Caco-2 (cell line): ENCODE measurements around the gene IRAK3. TPM values are rescaled to one million over a fixed set of nuclear protein-coding genes. Genes with fewer than 3 reads are reported as not detected.

Experiments used
- Bru-seq: library from RNA; stranded (reverse); fragments of 400-500 nt; gene quantifications from one replicate; lab custom pipeline; 2021; lab: Mats Ljungman, UMichigan
- BruChase-seq, 2 experiments: library from RNA; stranded (reverse); fragments of 400-500 nt; gene quantifications; one replicate each; lab custom pipeline; 2021; lab: Mats Ljungman, UMichigan
- BruUV-seq: library from RNA; stranded (reverse); fragments of 400-500 nt; replicated peaks from 2 replicates; lab custom pipeline; 2021; lab: Mats Ljungman, UMichigan
- CTCF ChIA-PET: fragments of 300-600 bp; sonication (Branson Sonifier 250); formaldehyde crosslinking; loops from one replicate; lab custom pipeline; 2022; ENCODE audit warnings: antibody characterized with exemption; lab: Charles Lee
- POLR2A ChIA-PET: fragments of 300-600 bp; sonication (Branson Sonifier 250); formaldehyde crosslinking; loops from one replicate; lab custom pipeline; 2022; ENCODE audit warnings: antibody characterized with exemption; lab: Charles Lee
- DNase-seq, 2 experiments: peaks; one replicate each; pipeline versions ENCODE4 v3.0.0 to v3.0.0-alpha.2; 2020 to 2022
- H3K27me3 ChIP-seq: replicated peaks from 2 replicates; pipeline ENCODE4 v1.6.0; 2011; ENCODE audit warnings: low read length; ENCODE audit not compliant: control insufficient read depth, insufficient read depth
- H3K36me3 ChIP-seq: 2 replicates; pipeline ENCODE4 v1.5.1; 2011; ENCODE audit warnings: low read length; ENCODE audit not compliant: control insufficient read depth, insufficient read depth
- H3K4me1 ChIP-seq: fragments of 250-450 bp; sonication (Bioruptor Pico); 2 replicates; pipeline ENCODE4 v1.5.1; 2020; ENCODE audit warnings: mild to moderate bottlenecking
- H3K4me3 ChIP-seq: 2 replicates; pipeline ENCODE4 v1.5.1; 2011; ENCODE audit warnings: low read depth, mild to moderate bottlenecking, control low read depth, low read length
- H3K9me3 ChIP-seq: fragments of 250-450 bp; sonication (Bioruptor Pico); 2 replicates; pipeline ENCODE4 v1.5.1; 2020; ENCODE audit warnings: mild to moderate bottlenecking, moderate library complexity
- H3K27ac Mint-ChIP-seq: one replicate; pipeline ENCODE4 v1.8.0; 2022; ENCODE audit warnings: mixed read lengths; ENCODE audit not compliant: unreplicated experiment
- H3K27me3 Mint-ChIP-seq: one replicate; pipeline ENCODE4 v1.8.0; 2022; ENCODE audit warnings: mixed read lengths; ENCODE audit not compliant: insufficient read depth, unreplicated experiment
- H3K36me3 Mint-ChIP-seq: one replicate; pipeline ENCODE4 v1.8.0; 2022; ENCODE audit warnings: mild to moderate bottlenecking, mixed read lengths; ENCODE audit not compliant: insufficient read depth, unreplicated experiment
- H3K4me1 Mint-ChIP-seq: one replicate; pipeline ENCODE4 v1.8.0; 2022; ENCODE audit warnings: low read depth, mixed read lengths; ENCODE audit not compliant: unreplicated experiment
- H3K4me3 Mint-ChIP-seq: one replicate; pipeline ENCODE4 v1.8.0; 2022; ENCODE audit warnings: mild to moderate bottlenecking, moderate library complexity, mixed read lengths; ENCODE audit not compliant: unreplicated experiment
- H3K9me3 Mint-ChIP-seq: one replicate; pipeline ENCODE4 v1.8.0; 2022; ENCODE audit warnings: mixed read lengths; ENCODE audit not compliant: unreplicated experiment
- intact Hi-C: fragments of 100-400 bp; cut with micrococcal nuclease; formaldehyde crosslinking; loops from one replicate; pipeline ENCODE4 v1.10.0; 2022; ENCODE audit not compliant: unreplicated experiment
- long read RNA-seq: library from polyadenylated mRNA; stranded (forward); transcript quantifications from one replicate; pipeline ENCODE4 v2.0.0, GENCODE V29; 2022
- total RNA-seq: library from RNA; stranded (reverse); gene quantifications from 2 replicates; pipeline ENCODE4 v1.2.3, GENCODE V29; 2022
- TF ChIP-seq, protein P1 (sequence below), 2 experiments: fragments of 200-600 bp in 1 of 2; IDR thresholded peaks; 1 replicate in 1 of 2; 2 replicates in 1 of 2; pipeline versions ENCODE4 v1.5.1 to v1.8.0; 2011 to 2022; ENCODE audit warnings: antibody characterized with exemption in 1 of 2, control low read depth in 1 of 2, inconsistent platforms in 1 of 2, low read depth in 1 of 2, low read length in 1 of 2, mild to moderate bottlenecking in 1 of 2, moderate library complexity in 1 of 2; ENCODE audit not compliant: insufficient read depth in 1 of 2, severe bottlenecking in 1 of 2, unreplicated experiment in 1 of 2

Gene IRAK3, protein sequence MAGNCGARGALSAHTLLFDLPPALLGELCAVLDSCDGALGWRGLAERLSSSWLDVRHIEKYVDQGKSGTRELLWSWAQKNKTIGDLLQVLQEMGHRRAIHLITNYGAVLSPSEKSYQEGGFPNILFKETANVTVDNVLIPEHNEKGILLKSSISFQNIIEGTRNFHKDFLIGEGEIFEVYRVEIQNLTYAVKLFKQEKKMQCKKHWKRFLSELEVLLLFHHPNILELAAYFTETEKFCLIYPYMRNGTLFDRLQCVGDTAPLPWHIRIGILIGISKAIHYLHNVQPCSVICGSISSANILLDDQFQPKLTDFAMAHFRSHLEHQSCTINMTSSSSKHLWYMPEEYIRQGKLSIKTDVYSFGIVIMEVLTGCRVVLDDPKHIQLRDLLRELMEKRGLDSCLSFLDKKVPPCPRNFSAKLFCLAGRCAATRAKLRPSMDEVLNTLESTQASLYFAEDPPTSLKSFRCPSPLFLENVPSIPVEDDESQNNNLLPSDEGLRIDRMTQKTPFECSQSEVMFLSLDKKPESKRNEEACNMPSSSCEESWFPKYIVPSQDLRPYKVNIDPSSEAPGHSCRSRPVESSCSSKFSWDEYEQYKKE
- total RNA-seq = not detected in 2 replicates
- percentile 5 among the genes with signal in this experiment for Bru-seq, nascent RNA
- percentile 4 among the genes with signal in this experiment for BruChase-seq, experiment 1, labeled RNA remaining after a 2-hour chase
- BruChase-seq, experiment 2, labeled RNA remaining after a 6-hour chase = percentile 3 among the genes with signal in this experiment
- long read RNA-seq = 0 reads

DNA sequence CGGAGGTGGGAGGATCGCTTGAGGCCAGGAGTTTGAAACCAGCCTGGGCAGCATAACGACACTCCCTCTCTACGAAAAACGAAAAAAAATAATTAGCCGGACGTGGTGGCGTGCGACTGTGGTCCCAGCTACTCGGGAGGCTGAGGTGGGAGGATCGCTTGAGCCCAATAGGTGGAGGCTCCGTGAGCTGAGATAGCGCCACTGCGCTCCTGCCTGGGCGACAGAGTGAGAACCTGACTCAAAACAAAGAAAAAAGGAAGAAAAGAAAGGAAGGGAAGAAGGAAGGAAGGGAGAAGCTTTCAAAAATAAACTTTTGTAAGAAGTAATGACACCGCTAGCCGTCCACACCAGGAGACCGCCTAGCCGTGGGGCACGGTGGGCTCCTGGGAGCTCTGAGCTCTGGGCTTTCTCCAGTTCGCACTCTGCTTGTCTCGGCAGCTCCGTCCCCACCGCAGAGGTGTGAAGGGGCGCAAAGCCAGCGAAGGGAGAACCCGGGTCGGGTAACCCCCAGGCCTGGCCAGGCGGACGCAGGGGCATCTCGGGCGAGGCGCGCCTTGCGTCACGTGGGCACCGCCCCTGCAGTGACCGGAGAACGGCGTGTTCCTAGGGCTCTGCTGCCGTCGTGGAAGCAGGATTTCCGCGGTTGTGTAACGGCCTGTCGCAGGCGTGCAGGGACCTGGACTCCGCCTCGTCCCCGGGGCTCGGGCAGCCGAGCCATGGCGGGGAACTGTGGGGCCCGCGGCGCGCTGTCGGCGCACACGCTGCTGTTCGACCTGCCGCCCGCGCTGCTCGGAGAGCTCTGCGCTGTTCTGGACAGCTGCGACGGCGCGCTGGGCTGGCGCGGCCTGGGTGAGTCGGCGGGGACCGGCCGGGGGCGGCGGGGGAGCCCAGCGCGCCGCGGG, at the start of gene IRAK3:
IRAK3 (plus strand) TSS at position 631 of the 902 bp plus-strand sequence; CDS start at position 717, 86 bp downstream.
- H3K9me3 Mint-ChIP-seq = peaks cover 12% of the 10 kb centered on the region
- Histone ChIP-seq H3K4me3 (no peak within 1 kb of the TSS), H3K4me1 (no peaks in the 10 kb centered on the region), H3K27me3 (no peaks in the 10 kb centered on the region), H3K36me3 (no peaks in the 10 kb centered on the region), H3K9me3 (no peaks in the 10 kb centered on the region)
- H3K4me1 Mint-ChIP-seq = no peaks in the 10 kb centered on the region
- intact Hi-C loops = no loop called here
- H3K4me3 Mint-ChIP-seq = no peak within 1 kb of the TSS
- peaks cover 2% of the 10 kb centered on the region for H3K27me3 Mint-ChIP-seq
- no peaks in the 10 kb centered on the region for H3K36me3 Mint-ChIP-seq
- no peak for DNase-seq
- ChIA-PET POLR2A (no interaction called here), CTCF (interaction anchor here (0.6 kb wide), 1 partner anchor 19 kb away, joined by 3 read pairs; the partner anchor contains the start of gene TMBIM4)
- TF ChIP-seq, protein P1, sequence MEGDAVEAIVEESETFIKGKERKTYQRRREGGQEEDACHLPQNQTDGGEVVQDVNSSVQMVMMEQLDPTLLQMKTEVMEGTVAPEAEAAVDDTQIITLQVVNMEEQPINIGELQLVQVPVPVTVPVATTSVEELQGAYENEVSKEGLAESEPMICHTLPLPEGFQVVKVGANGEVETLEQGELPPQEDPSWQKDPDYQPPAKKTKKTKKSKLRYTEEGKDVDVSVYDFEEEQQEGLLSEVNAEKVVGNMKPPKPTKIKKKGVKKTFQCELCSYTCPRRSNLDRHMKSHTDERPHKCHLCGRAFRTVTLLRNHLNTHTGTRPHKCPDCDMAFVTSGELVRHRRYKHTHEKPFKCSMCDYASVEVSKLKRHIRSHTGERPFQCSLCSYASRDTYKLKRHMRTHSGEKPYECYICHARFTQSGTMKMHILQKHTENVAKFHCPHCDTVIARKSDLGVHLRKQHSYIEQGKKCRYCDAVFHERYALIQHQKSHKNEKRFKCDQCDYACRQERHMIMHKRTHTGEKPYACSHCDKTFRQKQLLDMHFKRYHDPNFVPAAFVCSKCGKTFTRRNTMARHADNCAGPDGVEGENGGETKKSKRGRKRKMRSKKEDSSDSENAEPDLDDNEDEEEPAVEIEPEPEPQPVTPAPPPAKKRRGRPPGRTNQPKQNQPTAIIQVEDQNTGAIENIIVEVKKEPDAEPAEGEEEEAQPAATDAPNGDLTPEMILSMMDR (IDR thresholded peaks at IDR 0.05; ENCODE audit: insufficient read depth in 1 of 2, low read depth in 1 of 2, low read length in 1 of 2, severe bottlenecking in 1 of 2, unreplicated experiment in 1 of 2) = no peak
- BruUV-seq = no TSS peak
- no peak within 1 kb of the TSS for H3K27ac Mint-ChIP-seq

DNA sequence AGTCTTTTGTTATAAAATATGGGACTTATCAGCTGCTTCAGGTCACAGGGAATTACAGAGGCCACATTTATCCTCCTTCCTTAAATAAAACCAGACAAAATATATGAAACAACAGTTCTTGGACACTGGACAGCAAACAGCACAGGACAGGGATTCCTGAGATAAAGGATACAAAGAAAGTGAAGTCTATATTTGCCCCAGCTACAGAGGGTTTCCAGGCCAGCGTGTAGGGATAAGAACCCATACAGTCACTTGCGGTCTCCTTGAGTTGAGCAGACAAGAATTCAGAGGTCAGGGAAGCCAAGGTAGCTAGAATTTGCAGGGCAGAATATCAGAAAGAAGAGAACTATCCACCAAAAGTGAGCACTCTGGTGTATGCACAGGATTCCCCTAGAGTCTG, 49.7 kb upstream of the IRAK3 start:
- H3K4me1 Mint-ChIP-seq = no peaks in the 10 kb centered on the region
- H3K9me3 Mint-ChIP-seq = peaks cover 23% of the 10 kb centered on the region
- intact Hi-C loops = no loop called here
- CTCF ChIA-PET = no interaction called here
- H3K27ac Mint-ChIP-seq = no peak overlapping the region
- peaks cover 1% of the 10 kb centered on the region; the same call in 1 of the 2 replicates for H3K36me3 ChIP-seq
- H3K4me3 ChIP-seq = no peak overlapping the region
- no peak overlapping the region for H3K4me3 Mint-ChIP-seq
- H3K9me3 ChIP-seq = peaks cover 22% of the 10 kb centered on the region
- no peaks in the 10 kb centered on the region for H3K27me3 Mint-ChIP-seq
- TF ChIP-seq, protein P1 (IDR thresholded peaks at IDR 0.05; ENCODE audit: insufficient read depth in 1 of 2, low read depth in 1 of 2, low read length in 1 of 2, severe bottlenecking in 1 of 2, unreplicated experiment in 1 of 2) = no peak
- peaks cover 27% of the 10 kb centered on the region for H3K36me3 Mint-ChIP-seq
- H3K27me3 ChIP-seq = no peaks in the 10 kb centered on the region
- POLR2A ChIA-PET = no interaction called here
- DNase-seq = no peak
- no TSS peak for BruUV-seq
- no peaks in the 10 kb centered on the region for H3K4me1 ChIP-seq
